ENCODE results near the gene RCC2.
A peak's percentile ranks its signal among the peaks of the same experiment; 100 is the strongest.
"Not testable (repeated sequence)": the region's sequence is repeated elsewhere in the genome, so short reads cannot be mapped to it uniquely, and the experiment has no call there.

RCC2 gene

GRCh38 chr1:17416389-17416788 lies 23.1 kb downstream of the RCC2 start:
- DNase-seq: no peak

GRCh38 chr1:17414022-17414421 lies 25.5 kb downstream of the RCC2 start:
- no peak for DNase-seq

DNA sequence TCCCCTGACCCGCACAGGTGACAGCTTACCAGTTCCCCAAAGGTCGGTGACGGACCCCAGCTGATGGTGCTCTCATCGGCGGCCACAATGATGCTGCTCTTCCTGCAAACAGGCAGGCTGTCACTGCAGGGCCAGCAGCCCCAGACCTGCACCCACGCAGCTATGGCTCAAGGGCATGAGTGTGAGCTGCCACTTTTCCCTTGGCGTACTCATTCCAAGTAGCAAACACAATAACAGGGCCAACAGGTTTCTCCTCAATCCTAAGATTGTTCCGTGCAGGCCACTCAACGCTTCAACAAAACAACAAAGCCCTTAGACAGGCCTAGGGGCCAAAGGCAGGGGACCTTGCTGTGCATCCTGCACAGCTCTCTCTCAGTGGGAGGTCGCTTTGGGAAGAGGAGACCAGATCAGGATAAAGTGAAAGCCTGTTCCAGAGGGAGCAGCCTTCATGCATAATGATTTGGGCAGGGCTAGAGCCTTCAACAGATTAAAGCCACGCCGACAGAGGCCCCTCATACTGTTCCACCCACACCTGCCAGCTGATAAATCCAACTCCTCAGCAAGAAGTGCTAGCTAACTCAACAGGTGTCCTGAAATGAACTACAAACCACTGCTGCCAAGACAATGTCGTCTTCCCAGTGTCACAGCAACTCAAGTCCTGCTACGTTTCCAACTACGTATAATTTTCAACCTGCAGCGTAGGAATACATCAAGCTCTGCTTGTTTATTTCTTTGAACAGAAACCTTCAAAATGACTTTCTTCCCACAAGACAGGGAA lies 27.2 kb downstream of the RCC2 start:
- no peak for DNase-seq

DNA sequence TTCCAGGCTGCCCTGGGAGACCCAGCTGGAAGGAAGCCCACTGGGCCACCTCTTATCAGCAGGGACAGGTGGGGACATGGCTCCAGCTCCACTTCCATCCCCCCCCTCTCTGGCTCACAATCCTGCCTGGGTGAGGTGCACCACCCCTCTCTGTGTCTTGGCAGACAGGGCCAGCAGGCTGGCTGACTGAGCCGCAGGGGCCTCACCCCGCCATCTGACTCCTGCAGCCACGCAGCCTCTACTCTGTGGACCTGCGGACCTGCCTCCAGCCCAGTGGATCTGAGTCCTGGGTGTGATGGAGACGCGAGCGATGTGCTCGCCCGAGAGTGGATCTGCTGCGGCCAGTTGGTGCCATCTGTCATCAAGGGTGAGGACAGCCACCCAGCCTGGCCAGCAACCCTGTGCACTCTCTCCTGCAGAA lies 30.1 kb downstream of the RCC2 start:
- no peak for DNase-seq

DNA sequence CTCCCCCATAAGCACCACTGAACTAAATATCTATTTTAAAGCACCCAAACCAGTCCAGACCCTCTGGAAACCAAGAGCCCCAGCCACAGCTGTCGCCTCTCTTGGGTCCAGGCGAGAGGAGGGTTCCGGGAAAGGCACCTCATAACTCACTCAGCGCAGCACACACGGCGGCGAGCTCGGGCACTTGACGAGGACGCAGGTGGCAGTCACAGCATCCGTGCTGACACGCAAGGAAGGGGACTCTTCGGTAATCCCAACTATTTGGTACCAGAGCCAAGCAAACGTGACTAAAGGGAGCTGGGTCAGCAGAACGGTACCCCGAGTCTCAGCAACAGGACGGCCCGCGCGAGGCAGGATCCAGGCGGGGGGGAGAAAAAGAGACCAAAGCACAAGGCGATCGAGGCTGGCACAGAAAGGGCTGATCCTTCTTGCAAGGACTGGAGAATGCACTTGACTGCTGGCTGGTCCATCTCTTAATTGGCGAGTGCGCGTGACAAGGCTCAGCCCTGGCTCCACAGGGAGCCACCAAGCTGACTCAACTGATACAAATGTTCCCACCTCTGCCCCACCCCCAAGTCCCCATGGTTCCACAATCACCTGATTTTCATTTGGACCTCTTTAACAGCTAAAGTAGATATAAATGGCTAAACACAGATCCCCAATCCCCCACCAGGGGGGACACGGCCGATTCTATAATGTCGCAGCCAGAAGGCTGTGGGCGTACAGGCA lies 31.5 kb downstream of the RCC2 start:
- DNase-seq: not testable (repeated sequence)

GRCh38 chr1:17406760-17407475 lies 32.6 kb downstream of the RCC2 start:
- DNase-seq: not testable (repeated sequence)

- peak; percentile 25 for DNase-seq
Observed at GRCh38 chr1:17405898-17406759, 33.3 kb downstream of the RCC2 start.

- DNase-seq: no peak
Observed at GRCh38 chr1:17404820-17405219, 34.7 kb downstream of the RCC2 start.

DNA sequence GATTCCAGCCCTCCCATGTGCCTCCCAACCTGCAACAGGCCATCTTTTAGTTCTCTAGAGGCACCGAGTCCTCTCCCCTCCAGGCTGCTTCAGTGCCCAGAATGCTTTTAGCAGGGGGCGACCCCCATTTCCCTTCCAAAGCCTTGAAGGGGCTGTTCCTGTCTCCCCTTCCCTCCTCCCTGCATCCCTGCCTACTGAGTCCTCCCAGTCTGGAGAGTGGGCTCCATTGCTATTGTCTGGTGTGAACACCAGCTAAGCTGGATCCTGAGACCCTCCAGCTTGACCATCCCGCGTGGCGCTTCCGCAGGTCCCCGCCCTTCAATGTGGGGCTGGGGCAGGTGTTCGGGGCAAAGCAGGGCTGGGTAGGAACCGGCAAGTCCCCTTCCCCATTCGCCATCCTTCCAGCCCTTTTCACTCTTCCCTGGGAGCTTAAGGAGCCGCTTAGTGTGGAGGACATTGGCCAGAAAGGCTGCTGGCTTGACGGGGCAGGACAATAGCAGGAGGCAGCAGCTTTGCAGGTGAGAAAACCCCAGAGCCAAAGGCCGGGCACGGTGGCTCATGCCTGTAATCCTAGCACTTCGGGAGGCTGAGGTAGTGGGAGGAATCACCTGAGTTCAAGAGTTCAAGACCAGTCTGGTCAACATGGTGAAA lies 35.3 kb downstream of the RCC2 start:
- no peak for DNase-seq

DNA sequence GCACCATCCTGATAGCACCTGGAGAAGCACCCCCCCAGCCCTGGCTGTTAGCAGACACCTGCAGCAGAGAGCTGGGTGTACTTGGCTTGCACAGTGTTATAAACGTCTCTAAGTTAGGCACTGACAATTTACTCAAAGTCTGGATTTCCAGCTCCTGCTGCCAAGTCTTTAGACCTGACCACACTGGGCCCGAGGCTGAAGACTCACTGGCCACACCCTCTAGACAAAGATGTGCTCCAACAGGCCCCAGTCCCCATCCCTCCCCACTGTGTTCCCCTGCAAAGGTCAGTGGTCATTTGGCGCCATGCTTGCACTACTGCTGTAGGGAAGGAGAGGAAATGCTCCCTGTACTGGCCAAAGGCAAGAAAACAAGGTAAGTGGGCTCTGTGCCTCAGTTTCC lies 36.4 kb downstream of the RCC2 start:
- no peak for DNase-seq

GRCh38 chr1:17401841-17402240 lies 37.6 kb downstream of the RCC2 start:
- no peak for DNase-seq

- no peak for DNase-seq
Observed at GRCh38 chr1:17400725-17401341, 38.6 kb downstream of the RCC2 start.

DNA sequence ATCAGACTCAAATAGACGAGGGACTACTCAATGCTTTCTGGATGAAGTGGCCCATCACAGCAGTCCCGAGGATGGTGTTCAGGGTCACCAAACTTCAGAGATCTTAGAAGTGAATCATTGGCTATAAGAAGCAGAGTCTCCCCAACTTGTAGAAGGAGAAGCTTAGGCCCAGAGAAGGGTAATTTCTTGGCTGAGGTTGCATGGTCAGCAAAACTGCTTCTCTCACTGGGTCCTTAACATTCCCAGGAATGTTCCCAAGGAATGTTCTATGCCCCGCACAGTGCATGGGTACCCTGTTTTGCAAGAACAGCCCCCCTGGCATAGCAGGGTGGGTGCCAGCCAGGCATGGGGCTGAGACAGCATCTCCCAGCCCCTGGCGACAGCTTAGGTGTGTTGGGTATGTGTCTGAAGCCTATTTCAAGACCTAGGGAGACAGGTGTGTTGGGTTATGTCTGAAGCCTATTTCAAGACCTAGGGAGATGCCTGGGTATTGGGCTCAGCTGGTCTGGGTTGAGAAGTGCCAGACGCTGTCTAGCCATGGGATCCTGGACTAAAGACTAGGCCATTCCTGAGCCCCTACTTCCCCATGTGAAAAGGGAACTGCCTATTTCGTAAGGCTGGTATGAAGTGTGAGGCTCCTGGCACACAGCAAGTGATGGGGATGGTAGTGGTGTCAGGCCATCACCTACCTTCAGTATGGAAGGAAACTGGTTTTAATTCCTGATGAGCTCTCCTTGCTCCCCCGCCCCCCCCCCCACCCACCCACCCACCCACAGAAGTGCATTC lies 41.4 kb downstream of the RCC2 start:
- DNase-seq: no peak

GRCh38 chr1:17393230-17393629 lies 46.2 kb downstream of the RCC2 start:
- no peak for DNase-seq

- DNase-seq: no peak
Observed at GRCh38 chr1:17392199-17392740, 47.2 kb downstream of the RCC2 start.

- no peak for DNase-seq
Observed at GRCh38 chr1:17381161-17381560, 58.3 kb downstream of the RCC2 start.

- no peak for DNase-seq
Observed at GRCh38 chr1:17377325-17377953, 62.0 kb downstream of the RCC2 start.

DNA sequence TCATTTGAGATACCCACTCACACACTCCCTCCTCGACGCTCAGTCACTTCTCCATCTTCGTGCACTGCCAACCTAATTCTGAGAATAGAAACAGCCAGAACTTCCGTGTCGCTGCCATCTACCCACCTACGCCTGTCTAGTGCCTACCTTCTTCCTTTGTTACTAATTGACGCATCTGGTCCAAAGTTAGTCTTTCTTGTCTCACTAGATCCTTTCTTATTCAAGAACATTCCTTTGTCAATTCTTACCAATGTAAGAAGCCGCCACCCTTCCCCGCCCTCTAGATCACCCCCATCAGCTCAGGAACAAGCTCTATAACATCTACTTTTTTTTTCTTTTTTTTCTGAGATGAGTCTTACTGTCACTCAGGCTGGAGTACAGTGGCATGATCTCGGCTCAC lies 63.8 kb downstream of the RCC2 start:
- DNase-seq: no peak

DNA sequence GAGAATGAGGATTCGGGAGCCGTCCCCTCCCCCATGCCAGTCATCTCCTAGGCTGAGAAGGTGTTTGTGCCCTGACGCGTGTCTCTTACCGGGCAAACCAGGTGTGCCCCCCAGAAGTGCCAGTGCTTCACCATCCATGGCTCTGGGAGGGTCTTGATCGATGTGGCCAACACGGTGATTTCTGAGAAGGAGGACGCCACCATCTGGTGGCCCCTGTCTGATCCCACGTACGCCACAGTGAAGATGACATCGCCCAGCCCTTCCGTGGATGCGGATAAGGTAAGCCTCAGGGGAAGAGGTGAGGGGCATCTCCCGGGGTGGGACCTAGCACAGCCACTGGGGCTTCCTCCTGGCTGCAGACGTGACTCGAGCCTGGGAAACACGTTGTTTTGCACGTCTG lies 66.5 kb downstream of the RCC2 start:
- no peak for DNase-seq

- no peak for DNase-seq
Observed at GRCh38 chr1:17371896-17372295, 67.6 kb downstream of the RCC2 start, which contains the start of gene PADI6. PADI6 (plus strand) TSS chr1:17372196; CDS start chr1:17372246, 50 bp downstream.

Measured in kidney glomerular epithelial cell (primary cell).